ENCODE measurements around the gene RAB15. TPM values are rescaled to one million over a fixed set of nuclear protein-coding genes. Genes with fewer than 3 reads are reported as not detected.
A peak's percentile ranks its signal among the peaks of the same experiment; 100 is the strongest.

Gene RAB15
- total RNA-seq, 3 donors from 2014 or later = 1.3 to 24.0 (median 17.7) TPM

DNA sequence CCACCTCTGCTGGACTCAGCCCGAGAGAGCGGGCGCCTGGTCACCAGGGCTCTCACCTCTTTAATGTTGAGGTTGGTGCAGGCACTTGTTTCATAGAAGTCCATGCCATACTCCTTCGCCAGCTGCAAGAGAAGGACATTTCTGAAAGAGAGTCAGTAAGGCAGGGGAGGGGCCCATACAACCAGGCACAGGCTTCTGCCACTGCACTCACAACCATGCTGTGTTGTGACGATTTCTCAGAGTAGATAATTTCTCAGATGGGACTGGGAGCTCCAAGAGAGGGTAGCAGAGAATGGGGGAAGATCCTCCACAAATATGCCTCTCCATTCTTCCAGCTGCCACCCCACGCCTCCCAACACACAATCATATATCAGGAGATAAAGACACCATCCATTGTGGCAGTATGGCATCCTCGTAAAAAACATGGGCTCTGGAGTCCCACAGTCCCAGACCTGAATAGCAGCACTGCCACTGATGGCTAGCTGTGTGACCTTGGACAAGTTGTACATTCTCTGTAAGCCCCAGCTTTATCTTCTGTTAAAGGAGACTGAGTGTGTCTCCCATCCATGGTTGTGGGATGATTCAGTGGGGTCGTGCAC lies 23.4 kb downstream of the RAB15 start:
- H3K27me3 ChIP-seq = no peaks in the 10 kb centered on the region
- H3K9me3 ChIP-seq = no peaks in the 10 kb centered on the region
- peak overlapping the region in 1 of 2 donors; percentile 3 for H3K27ac ChIP-seq
- no peak for TF ChIP-seq CTCF (IDR thresholded peaks at IDR 0.05)
- no peak for DNase-seq (ENCODE audit: low spot score in 2 of 2)
- H3K36me3 ChIP-seq = no peaks in the 10 kb centered on the region
- no peak overlapping the region for H3K4me3 ChIP-seq
- no peaks in the 10 kb centered on the region for H3K4me1 ChIP-seq
- intact Hi-C loops (cut with DNase I; ENCODE audit: low total_unique reads) = no loop called here

DNA sequence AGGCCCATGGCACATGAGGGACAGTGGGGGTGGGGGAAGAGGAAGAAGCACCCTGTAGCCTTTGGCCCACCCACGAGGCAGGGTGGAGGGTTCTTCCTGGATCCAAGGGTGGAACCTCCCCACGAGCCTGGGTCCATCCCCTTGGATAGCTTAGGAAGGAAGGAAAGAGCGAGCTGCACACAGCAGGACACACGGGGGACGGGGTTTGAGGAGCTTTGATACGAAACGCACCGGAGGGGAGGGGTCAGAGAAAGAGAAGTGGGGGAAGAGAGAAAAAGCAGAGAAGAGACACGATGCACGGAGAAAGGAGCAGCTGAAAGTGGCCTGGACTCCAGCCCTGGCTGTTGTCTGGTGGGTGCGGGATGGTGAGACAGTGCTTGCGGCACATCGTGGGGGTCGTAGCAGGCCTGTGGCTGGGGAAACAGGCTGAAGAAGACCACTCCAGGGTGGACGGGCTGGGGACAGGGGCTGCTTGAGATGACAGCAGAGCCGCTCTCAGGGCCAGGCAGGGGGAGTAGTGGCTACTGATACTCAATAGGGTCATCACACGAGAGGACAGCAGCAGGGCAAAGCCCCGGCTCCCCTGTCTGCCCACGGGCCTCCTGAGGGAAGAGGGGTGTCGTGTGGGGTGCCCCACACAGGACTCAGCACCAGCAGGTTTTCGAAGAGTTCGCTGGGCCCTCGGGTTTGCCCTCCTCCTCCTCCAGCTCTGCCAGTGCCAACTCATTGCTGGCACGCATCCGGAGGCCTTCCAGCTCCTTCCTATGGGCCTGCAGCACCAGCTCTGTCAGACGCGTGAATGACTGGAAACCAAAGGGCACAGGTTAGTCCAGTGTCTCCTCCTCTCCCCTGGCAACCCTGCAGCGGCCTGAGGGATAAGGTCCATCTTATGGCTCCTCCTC lies 24.2 kb downstream of the RAB15 start:
- TF ChIP-seq POLR2A (IDR thresholded peaks at IDR 0.05) (no peak), POLR2AphosphoS5 (IDR thresholded peaks at IDR 0.05) (no peak), CTCF (IDR thresholded peaks at IDR 0.05) (no peak)
- Histone ChIP-seq H3K4me1 (no peaks in the 10 kb centered on the region), H3K36me3 (no peaks in the 10 kb centered on the region), H3K27ac (peak overlapping the region in 1 of 2 donors; percentile 3), H3K27me3 (no peaks in the 10 kb centered on the region), H3K9me3 (no peaks in the 10 kb centered on the region), H3K4me3 (no peak overlapping the region)
- intact Hi-C loops (cut with DNase I; ENCODE audit: low total_unique reads) = no loop called here
- no peak for DNase-seq (ENCODE audit: low spot score in 2 of 2)

DNA sequence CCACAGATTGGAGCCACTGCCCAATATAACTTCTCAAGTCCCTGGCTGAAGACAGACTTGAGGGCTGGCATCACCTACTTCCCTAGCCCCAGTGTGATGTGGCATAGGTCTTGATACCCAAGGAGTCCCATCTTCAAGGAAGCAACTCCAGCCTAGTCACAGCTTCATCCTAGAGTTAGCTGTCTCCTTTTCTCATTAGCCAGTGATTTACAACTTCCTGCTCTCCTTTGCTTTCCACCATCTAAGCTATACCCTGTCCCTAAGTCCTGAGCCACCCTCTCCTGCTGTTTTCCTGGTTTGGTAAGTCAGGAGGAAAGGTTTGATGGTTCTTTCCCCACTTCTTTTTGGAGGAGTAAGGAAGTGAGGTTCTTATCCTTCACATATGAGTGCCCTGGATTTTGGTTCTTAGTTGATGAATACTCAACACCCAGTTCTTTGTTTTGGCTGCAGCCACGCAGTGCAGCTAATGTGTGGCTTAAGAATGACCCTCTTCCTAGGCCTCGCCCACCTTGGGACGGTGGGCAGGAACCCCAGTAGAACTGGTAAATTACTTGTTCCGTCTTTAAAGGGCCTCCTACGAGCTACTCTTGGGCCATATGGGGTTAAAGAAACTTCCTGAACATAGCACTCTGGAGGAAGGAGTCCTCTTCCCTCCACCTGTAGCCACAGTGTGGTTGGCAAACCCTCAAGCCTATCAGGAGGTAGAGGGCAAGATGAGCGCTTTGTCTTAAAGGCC lies 25.7 kb downstream of the RAB15 start:
- no peaks in the 10 kb centered on the region for H3K4me1 ChIP-seq
- H3K4me3 ChIP-seq = no peak overlapping the region
- H3K9me3 ChIP-seq = no peaks in the 10 kb centered on the region
- H3K36me3 ChIP-seq = no peaks in the 10 kb centered on the region
- no peak for DNase-seq (ENCODE audit: low spot score in 2 of 2)
- intact Hi-C loops (cut with DNase I; ENCODE audit: low total_unique reads) = no loop called here
- H3K27me3 ChIP-seq = no peaks in the 10 kb centered on the region
- no peak for TF ChIP-seq POLR2A (IDR thresholded peaks at IDR 0.05)
- no peak for TF ChIP-seq POLR2AphosphoS5 (IDR thresholded peaks at IDR 0.05)
- H3K27ac ChIP-seq = no peak overlapping the region

DNA sequence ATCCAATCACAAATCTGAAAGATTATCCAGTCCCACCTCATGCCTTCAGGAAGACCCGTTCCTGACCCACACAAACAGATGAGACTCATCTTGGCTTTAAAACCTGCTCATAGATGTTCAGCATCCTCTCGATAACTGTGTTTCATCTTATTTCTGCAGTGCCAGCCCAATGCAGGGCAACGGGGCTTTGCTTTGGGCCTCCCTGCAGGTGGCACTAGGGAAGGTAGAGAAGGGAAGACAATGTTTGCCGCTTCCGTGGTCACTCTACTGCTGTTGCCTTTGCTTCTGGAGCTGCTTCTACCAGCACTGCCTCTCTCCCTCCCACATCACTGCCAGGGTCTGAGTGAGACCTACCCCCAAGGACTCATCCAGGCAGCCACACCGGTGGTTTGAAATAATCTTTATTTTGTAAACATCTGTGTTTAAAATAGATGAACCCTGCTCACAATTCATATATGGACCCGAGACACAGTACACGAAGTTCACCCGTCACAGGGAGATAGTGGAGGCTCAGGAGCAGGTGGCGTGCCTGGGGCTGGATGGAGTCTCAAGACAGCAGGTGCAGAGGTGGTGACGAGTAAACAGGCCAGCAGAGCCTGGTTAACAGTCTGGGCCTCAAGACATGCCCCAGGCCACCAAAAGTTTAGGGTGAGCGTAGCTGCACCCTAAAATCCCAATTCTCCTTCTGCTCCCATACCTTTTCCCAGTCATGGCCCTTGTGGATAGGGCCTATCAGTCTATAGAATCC lies 26.5 kb downstream of the RAB15 start:
- Histone ChIP-seq H3K4me1 (no peaks in the 10 kb centered on the region), H3K27ac (no peak overlapping the region), H3K27me3 (no peaks in the 10 kb centered on the region), H3K9me3 (no peaks in the 10 kb centered on the region), H3K4me3 (no peak overlapping the region), H3K36me3 (no peaks in the 10 kb centered on the region)
- TF ChIP-seq POLR2A (IDR thresholded peaks at IDR 0.05) = no peak
- TF ChIP-seq POLR2AphosphoS5 (IDR thresholded peaks at IDR 0.05) = no peak
- no peak for TF ChIP-seq CTCF (IDR thresholded peaks at IDR 0.05)
- intact Hi-C loops (cut with DNase I; ENCODE audit: low total_unique reads) = no loop called here
- no peak for DNase-seq (ENCODE audit: low spot score in 2 of 2)

GRCh38 chr14:64944861-64945260 lies 27.3 kb downstream of the RAB15 start:
- no peaks in the 10 kb centered on the region for H3K4me1 ChIP-seq
- H3K9me3 ChIP-seq = no peaks in the 10 kb centered on the region
- no peak overlapping the region for H3K27ac ChIP-seq
- H3K36me3 ChIP-seq = no peaks in the 10 kb centered on the region
- H3K27me3 ChIP-seq = no peaks in the 10 kb centered on the region
- no peak overlapping the region for H3K4me3 ChIP-seq
- TF ChIP-seq POLR2A (IDR thresholded peaks at IDR 0.05) = no peak
- TF ChIP-seq CTCF (IDR thresholded peaks at IDR 0.05) = no peak
- no peak for TF ChIP-seq POLR2AphosphoS5 (IDR thresholded peaks at IDR 0.05)
- intact Hi-C loops (cut with DNase I; ENCODE audit: low total_unique reads) = no loop called here
- no peak for DNase-seq (ENCODE audit: low spot score in 2 of 2)

Data from breast epithelium (tissue), 4 donors.